ENCODE measurements around the gene TAS1R1.
A peak's percentile ranks its signal among the peaks of the same experiment; 100 is the strongest.
"Not testable (repeated sequence)": the region's sequence is repeated elsewhere in the genome, so short reads cannot be mapped to it uniquely, and the experiment has no call there.

Gene TAS1R1

DNA sequence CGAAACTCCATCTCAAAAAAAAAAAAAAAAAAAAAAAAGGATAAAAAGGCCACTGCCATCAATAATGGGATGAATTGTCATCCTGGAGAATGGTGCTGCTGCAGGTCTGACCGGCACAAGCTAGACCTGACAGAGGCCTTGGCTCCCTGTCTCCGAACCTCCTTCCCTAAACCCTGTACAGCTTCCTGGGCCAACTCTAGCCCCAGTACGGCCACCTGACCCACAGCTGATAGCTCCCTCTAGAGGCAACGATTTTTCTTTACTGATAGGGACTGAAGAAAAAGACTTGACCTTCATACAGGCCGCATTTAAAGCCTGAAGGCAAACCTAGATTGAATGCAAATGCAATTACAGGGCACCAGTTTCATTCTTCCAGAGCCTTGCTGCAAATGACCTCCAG is 31.5 kb upstream of the TAS1R1 start:
- DNase-seq, result no peak

DNA sequence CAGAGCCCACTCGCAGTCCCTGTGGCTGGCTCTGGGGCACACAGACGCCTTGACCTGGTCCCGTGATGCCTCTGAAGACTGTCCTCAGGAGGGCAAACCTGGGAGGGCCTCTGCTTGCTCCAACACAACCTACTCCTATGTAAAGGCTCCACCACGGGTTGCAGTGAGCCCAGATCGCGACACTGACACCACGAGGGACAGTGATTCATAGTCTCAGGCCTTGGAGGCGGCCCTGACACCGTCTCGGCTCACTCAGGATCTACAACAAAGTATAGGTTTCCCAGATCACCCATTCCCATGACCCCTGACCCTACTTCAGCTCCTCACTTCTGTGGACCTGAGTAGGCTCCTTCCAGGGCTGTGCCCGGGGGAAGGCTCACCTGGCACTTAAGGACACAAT is 28.8 kb upstream of the TAS1R1 start:
- DNase-seq, result no peak

DNA sequence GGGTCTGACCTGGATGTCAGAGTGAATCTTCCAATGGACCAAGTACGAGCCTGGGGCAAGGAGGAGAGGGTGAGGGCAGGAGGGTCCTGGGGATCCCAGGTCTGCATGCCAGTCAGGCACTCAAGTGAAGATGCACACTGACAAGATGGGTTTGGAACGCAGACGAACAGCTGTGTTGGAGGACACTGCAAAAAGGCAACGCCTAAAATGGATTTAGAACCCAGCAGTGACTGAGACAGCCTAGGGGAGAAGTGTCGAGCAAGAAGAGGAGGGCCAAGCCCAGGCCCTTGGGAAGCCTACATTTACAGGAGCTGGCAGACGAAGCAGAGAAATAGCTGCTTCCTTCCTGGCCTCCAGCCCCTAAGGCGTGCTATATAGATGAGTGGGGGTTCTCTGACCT is 26.6 kb upstream of the TAS1R1 start:
- no peak for DNase-seq

DNA sequence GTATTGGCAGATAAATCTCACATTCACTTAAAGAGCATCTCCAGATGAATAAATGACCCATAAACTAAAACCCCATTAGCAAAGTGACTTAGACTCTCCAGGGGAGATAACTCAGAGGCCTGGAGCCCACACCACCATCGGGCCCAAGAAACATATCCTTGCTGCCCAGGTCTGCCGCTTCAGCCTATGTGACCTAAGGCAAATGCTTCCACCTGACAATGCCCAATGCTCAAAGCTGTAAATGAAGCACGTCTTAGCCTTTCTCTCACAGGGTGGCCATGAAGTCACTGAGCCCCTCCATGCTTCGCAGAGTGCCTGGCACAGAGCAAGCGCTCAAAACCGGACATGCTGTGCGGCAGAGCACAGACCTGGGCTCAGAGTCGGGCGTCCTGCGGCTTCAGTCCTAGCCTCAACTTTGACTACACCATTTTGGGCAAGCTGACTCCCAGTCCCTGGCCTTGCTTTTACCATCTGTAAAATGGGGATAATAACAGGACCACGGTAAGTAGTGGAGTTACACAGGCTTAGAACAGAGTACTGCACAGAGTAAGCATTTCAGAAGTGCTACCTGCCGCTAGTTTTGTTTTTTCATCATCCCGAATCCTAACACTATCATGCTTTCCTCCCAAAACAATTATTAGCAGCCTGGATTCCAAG is 24.5 kb upstream of the TAS1R1 start:
- DNase-seq, result no peak

DNA sequence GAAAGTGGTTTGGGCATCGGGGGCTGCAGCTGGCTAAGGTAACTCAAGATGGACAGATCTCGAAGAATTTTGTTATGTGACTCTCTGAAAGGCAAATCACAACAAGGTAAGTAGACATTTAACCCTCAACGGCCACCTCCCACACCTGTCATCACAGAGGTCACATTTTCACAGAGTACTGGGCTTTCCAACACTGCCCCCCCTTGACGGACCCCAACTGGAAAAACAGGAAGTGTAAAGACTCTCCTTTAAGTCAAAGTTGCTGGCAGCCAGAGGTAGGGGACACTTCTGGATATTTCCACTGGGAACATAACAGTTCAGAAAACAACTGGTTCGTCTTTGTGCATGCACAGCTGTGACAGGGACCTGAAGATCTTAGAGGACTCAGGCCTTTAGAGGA is 23.1 kb upstream of the TAS1R1 start:
- DNase-seq, result no peak

DNA sequence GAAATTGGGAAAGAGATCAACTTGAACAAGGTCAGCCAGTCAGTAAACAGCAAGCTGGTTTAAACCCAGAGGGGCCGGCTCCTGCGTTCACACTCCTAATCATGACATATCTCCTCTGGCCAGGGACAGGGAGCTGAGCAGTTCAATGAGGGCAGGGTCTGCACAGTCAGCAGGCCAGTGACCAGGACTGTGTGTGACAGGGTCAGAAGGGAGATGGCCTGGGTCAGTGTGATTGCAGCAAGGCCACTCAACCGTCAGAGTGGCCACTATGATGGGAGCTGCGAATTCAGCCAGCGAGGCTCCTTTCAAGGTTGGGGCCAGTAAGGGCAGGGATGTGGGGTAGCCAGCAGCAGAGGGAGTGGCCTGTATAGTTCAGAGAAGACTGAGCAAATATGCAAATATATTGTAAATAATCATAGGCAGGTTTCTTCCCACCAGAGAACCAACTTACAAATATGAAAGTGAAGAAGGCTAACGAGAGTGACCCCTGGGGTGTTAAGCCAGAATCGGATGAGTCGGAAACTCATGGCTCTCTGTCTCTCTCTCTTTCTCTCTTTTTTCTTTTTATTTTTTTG is 20.8 kb upstream of the TAS1R1 start:
- no peak for DNase-seq

DNA sequence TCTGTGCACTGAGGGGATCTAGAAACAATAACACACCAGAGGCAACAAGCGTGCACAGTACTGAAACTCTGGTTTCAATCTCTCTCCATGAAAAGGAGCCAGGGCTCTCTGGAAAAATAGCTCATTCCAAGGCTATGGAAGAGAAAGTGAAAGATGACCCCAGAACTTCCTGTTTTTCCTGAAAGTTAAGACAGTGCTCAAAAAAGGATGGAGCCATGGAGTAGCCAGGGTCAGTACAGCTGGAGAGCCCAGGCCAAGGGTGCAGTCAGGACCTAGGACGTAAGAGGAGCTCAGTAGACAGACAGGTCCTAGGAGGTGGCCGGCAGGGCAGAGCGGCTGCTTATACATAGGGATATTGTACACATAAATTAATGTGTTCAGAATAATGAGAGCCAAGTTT is 19.9 kb upstream of the TAS1R1 start:
- no peak for DNase-seq

DNA sequence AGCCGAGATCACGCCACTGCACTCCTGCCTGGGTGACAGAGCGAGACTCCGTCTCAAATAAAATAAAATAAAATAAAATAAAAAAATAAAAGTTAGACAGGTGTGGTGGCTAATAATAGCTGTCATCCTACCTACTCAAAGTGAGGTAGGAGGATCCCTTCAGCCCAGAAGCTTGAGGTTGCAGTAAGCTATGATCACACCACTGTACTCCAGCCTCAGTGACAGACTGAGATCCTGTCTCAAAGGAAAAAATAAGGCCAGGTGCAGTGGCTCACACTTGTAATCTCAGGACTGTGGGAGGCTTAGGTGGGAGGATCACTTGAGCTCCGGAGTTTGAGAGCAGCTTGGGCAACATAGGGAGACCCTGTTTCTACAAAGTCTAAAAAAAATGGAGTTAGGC is 18.8 kb upstream of the TAS1R1 start:
- DNase-seq, result no peak

DNA sequence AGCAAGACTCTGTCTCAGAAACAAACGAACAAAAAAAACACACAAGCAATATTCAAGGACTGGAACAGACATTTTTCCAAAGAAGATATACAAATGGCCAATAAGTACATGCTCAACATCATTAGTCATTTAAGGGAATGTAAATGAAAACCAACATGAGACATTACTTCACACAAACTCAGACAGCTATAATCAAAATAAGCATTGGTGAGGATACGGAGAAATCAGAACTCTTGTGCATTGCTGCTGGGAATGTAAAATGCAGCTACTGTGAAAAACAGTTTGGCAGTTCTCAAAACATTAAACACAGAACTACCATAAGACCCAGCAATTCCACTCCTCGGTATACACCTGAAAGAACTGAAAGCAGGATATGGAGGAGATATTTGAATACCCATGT is 16.2 kb upstream of the TAS1R1 start:
- DNase-seq, result no peak

DNA sequence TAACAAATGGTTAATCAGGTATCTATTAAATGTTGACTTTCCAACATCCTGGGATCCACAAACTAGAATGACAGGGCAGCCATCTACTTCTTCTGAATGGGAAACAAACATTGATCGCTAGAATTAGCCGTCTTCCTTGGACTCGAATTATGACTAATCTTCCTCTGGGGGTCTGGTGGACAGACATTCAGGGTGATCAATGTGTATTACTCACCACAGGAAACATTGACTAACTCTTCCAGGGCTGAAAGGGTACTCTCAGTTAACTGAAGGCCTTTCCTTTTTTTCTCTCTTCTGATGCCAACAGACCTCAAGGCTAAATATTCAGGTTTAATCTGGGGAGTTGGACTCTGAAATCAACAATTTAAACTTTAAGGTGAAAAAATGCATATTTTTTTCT is 10.3 kb upstream of the TAS1R1 start:
- DNase-seq, result no peak

DNA sequence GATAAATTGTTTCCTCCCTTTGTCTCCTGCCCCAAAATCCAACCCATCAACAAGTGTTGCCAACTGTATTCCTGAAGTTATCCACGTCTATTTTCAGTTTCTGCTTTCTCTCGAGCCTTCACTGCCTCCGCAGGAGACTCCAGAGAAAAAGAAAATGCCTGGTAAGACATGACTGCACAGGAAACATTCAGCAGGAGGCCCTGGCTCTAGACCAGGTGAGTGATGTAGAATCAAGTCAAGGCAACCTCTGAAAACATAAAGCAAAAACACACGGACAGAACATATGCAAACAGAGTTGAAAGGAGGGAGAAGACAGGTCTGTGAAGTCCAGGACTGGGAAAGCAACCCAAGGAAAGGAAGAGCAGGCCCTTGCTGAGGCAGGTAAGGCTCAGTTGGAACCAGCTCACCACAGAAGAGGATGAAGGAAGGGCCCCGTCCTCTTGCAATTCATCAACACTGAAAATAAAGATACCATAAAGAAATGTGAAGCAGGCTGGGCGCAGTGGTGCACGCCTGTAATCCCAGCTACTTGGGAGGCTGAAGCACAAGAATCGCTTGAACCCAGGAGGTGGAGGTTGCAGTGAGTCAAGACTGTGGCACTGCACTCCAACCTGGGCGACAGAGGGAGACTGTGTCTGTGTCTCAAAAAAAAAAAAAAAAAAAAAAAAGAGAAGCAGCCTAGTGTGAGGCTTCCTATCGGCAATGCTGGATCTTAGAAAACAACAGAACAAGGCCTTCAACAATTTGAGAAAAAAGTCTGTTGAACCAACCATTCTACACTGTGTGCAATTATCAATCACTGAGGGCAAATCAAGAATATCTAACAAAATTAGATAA is 9.6 kb upstream of the TAS1R1 start:
- no peak for DNase-seq

DNA sequence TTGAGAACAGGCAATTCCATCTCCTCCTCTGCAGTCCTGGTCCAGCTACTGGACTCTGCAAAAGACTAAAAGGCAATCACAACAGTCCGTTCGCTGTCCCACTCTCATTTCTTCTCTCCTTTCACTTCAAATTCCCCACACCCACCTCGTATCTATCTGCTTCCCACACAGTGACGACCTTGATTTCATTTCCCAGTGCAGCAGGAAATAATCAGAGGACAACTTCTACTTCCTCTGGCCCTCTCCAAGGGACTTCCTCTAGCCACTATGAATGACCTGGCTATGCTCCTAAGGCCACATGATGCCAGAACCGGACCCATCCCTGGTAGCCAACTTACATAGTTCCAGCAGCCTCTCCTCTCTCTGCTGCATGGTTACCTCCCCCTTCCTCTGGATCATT is 8.8 kb upstream of the TAS1R1 start:
- no peak for DNase-seq

DNA sequence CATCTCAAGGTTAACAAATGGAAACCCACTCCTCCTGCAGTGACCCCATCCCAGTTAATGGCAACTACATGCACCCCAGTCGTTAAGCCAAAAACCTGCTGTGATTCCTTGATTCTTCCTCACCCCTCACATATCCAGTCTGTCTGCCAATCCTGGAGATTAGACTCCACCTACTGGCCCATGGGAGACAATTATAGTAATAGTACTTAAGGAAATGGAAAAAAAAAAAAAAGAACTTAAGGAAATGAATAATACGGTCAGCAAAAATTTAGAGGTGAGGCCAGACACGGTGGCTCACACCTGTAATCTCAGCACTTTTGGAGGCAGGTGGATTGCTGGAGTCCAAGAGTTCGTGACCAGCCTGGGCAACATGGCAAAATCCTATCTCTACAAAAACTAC is 7.8 kb upstream of the TAS1R1 start:
- DNase-seq, result no peak

DNA sequence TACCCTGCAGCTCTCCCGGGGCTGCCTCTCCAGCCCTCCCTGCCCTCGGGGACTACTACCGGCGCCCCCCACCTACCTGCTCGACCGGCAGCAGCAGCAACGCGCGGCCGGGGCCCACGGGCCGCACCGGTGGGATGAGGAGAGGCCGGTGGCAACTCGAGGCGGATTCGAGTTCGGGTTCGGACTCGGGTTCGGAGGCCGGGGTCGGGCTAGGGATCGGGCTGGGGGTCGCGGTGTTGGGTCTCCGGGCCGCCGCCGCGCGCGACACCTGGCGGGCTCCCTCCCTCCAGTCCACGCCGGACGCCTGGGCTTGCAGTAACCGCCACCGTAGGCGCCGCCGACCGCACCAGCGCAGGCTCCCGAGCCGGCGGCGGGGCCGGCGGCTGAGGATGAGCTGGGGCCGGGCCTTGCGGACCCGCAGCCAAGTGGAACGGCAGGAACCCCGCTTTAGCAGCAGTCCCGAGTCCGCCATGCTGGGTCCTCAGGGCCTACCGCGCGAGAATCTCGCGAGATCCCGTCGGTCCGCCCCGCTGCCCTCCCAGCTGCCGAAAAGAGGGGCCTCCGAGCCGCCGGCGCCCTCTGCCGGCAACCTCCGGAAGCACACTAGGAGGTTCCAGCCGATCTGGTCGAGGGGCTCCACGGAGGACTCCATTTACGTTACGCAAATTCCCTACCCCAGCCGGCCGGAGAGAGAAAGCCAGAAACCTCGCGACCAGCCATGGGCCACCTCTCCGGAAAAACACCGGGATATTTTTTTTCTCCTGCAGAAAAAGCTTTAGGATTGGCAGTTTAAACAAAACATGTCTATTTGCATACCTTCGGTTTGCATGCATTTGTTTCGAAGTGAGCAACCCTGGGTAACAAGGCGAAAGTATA is 838 bp upstream of the TAS1R1 start, which contains the start of gene NOL9:
Gene NOL9 (minus strand): TSS at position 483 of the 876 bp plus-strand sequence. CDS start 11 bp downstream, at position 472.
- DNase-seq, result peak; percentile 93

DNA sequence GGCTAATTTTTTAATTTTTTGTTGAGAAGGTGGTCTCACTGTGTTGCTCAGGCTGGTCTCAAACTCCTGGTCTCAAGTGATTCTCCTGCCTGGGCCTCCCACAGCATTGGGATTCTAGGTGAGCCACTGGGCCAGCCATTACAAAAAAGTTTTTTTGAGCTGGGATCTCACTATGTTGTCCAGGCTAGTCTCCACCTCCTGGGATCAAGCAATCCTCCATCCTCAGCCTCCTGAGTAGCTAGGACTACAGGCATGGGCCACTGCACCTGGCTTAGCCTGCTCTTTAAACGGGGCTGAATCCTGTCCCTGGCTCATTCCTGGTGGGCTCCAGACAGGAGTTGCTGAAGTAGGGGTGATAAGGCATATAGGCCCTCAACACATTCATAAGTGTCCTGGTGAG is 2.5 kb downstream of the TAS1R1 start:
- no peak for DNase-seq

DNA sequence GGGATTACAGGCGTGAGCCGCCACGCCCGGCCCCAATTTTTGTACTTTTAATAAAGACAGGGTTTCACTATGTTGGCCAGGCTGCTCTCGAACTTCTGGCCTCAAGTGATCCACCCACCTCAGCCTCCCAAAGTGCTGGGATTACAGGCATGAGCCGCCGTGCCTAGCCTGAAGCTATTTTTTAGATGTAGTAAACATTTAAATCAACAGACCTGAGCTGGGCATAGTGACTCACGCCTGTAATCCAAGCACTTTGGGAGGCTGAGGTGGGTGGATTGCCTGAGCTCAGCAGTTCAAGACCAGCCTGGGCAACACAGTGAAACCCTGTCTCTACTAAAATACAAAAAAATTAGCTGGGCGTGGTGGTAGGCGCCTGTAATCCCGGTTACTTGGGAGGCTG is 4.1 kb downstream of the TAS1R1 start:
- DNase-seq, result not testable (repeated sequence)

DNA sequence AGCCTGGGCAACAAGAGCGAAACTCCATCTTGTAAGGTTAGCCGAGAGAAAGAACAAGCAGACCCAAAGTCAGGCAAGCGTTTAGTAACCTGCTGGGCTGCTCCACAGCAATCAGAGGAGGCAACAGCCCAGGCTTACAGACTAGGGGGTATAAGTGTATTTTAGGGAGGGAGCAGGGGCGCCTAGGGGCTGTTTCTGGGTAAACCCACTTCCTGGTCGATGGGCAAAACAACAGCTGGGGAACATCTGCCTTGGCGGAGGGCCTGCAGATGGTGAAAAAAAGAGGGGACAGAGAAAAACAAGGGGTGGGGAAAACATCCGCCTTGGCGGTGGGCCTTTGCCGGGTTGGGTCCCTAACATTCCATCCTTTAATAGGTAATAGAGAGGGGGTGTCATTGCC is 5.2 kb downstream of the TAS1R1 start:
- DNase-seq, result no peak

DNA sequence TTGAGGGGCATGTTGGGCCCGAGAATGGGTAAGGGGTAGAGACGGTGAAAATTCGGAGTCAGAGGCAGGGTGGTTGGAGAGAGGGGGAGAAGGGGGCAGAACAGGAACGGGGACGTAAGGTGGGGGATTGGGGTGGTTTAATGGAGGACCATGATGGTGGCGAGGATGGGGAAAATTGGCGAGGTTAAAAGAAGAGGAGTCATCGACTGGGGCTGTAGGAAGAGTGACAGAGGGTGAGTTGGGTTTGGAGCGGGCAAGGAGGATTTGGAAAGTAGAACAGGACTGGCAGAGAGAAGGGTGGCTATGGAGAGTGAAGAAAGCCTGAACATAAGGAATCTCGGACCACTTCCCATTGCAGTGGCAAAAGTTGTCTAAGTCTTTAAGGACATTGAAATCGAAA is 13.9 kb downstream of the TAS1R1 start:
- DNase-seq, result no peak

DNA sequence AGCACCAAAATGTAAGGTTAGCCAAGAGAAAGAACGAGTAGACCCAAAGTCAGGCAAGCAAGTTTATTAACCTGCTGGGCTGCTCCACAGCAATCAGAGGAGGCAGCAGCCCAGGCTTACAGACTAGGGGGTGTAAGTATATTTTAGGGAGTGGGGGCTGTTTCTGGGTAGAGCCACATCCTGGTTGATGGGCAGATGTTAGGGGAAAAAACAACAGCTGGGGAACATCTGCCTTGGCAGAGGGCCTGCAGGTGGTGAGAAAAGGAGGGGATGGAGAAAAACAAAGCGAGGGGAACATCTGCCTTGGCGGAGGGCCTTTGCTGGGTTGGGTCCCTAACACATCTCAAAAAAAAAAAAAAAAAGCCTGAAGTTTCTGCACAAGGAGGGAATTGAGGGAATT is 15.0 kb downstream of the TAS1R1 start:
- DNase-seq, result no peak

DNA sequence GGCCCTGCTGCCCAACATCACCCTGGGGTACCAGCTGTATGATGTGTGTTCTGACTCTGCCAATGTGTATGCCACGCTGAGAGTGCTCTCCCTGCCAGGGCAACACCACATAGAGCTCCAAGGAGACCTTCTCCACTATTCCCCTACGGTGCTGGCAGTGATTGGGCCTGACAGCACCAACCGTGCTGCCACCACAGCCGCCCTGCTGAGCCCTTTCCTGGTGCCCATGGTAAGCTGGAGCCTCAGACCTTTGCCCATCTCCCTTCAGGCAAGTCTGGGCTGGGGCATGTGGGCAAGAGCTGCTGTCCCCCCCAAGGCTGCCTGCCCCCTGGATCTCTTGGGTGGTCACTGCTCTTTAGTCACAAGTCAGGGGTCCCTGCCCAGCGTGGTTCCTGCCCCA is 15.9 kb downstream of the TAS1R1 start:
- no peak for DNase-seq

DNA sequence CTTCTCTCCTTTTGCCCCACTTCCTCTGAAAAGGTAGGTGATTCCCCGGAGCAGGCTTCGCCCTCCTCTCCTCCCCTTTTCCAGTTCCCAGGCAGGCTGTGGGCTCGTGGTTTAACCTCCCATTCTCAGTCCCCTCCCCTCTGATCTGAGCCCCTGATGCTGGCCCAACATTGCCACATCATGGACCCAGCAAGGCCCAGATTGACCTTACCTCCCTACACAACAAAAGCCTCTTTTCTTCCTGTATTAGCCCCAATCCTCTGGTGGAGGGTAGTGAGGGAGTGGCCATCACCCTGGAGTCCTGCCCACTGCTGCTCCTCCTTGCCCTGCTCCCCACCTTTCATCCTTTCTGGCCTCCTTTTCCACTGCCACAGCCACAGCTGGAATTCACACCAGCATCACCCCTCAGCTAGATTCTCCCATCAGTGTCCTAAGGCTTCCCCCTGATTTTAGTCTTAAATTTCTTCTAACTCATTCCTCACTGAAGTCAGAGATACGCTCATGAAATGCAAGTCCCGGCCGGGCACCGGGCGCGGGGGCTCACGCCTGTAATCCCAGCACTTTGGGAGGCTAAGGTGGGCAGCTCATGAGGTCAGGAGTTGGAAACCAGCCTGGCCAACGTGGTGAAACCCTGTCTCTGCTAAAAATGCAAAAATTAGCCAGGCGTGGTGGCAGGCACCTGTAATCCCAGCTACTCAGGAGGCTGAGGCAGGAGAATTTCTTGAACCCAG is 17.7 kb downstream of the TAS1R1 start:
- DNase-seq, result no peak

DNA sequence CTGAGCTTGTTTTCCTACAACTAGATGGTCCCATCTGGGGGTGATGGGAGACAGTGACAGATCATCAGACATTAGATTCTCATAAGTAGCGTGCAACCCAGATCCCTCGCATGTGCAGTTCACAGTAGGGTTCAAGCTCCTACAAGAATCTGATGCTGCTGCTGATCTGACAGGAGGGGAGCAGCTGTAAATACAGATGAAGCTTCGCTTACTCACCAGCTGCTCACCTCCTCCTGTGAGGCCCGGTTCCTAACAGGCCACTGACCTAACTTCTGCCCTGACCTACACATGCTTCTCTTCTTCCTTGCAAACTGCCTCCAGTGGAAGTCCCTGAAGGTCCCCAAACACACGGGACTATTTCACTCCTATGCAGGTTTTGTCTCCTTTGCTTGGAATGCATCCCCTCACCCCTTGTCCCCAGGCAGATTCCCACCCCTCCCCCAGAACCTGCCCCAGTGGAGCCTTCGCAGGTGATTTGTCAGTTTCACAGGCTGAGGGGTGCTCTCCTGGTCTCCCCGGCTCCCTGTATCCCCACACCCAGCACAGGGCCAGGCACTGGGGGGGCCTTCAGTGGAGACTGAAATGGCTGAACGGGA is 19.0 kb downstream of the TAS1R1 start:
- no peak for DNase-seq

Measured in effector CD8-positive, alpha-beta T cell (primary cell).